ENCODE results near the gene BCL3.

Gene BCL3

GRCh38 chr19:44788971-44789370, 40.5 kb downstream of the BCL3 start:
- no peak for DNase-seq (ENCODE audit: low read depth)

- DNase-seq (ENCODE audit: low read depth) = no peak
These were observed 41.5 kb downstream of the BCL3 start for GRCh38 chr19:44789943-44790483.

- no peak for DNase-seq (ENCODE audit: low read depth)
These were observed 43.8 kb downstream of the BCL3 start for GRCh38 chr19:44792281-44792680.

- no peak for DNase-seq (ENCODE audit: low read depth)
These were observed 46.1 kb downstream of the BCL3 start for GRCh38 chr19:44794610-44795009.

- no peak for DNase-seq (ENCODE audit: low read depth)
These were observed 47.0 kb downstream of the BCL3 start for GRCh38 chr19:44795398-44795987.

- no peak for DNase-seq (ENCODE audit: low read depth)
These were observed 48.2 kb downstream of the BCL3 start for GRCh38 chr19:44796701-44797115.

GRCh38 chr19:44799627-44800346, 51.3 kb downstream of the BCL3 start:
- DNase-seq (ENCODE audit: low read depth) = no peak

- peak; percentile 62 for DNase-seq (ENCODE audit: low read depth)
These were observed 52.0 kb downstream of the BCL3 start for GRCh38 chr19:44800461-44800860.

GRCh38 chr19:44803442-44804428, 55.2 kb downstream of the BCL3 start:
- DNase-seq (ENCODE audit: low read depth) = no peak

- DNase-seq (ENCODE audit: low read depth) = no peak
These were observed 57.8 kb downstream of the BCL3 start for GRCh38 chr19:44806291-44806690.

GRCh38 chr19:44807162-44807561, 58.7 kb downstream of the BCL3 start:
- DNase-seq (ENCODE audit: low read depth) = no peak

GRCh38 chr19:44807652-44808462, 59.3 kb downstream of the BCL3 start:
- no peak for DNase-seq (ENCODE audit: low read depth)

- DNase-seq (ENCODE audit: low read depth) = no peak
These were observed 60.2 kb downstream of the BCL3 start, which contains the start of gene BCAM for GRCh38 chr19:44808463-44809371. BCAM (plus strand) TSS chr19:44809103; CDS start chr19:44809125, 22 bp downstream.
